GM12892 (cell line): ENCODE data around the gene GRAMD1B.

Source experiments
- DNase-seq: peaks from one replicate; pipeline ENCODE4 v3.0.0; 2011; ENCODE audit not compliant: insufficient read length
- FAIRE-seq: peaks from 2 replicates; lab custom pipeline; 2011; peaks lifted over from hg19 to GRCh38; lab: Jason Lieb, UNC
- POLR2A ChIP-seq: IDR thresholded peaks from 2 replicates; pipeline ENCODE4 v1.6.1; 2011; ENCODE audit warnings: low read depth, low read length, control low read depth
- POLR2AphosphoS5 ChIP-seq: IDR thresholded peaks from 2 replicates; pipeline ENCODE4 v1.6.1; 2011; ENCODE audit warnings: low read depth, low read length, control low read depth
- TAF1 ChIP-seq: IDR thresholded peaks from 2 replicates; pipeline ENCODE4 v1.6.1; 2011; ENCODE audit warnings: low read depth, mild to moderate bottlenecking, control low read depth, low read length, borderline replicate concordance

Gene GRAMD1B

DNA sequence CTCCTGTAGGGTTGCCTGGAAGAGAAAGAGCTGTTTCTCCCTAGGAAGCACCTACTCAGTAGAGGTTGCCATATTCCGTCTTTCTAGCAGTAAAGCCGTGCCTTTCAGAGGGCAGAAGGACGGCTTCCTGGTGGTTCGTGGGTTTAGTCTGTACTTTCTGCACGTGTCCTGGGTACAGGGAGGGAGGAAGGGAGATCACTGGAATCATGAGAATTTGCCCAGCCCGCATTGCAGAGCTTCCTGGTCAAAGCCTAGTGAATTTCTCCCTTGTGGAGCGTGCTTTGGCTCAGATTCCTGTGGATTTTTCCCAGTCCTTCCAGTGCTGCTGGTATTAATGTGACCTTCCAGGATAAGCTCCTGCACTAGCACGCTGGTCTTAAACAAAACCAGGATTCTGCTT lies 44.9 kb downstream of the GRAMD1B start:
- FAIRE-seq (no peak), DNase-seq (no peak)
- TF ChIP-seq TAF1 (no peak), POLR2A (no peak), POLR2AphosphoS5 (no peak)

DNA sequence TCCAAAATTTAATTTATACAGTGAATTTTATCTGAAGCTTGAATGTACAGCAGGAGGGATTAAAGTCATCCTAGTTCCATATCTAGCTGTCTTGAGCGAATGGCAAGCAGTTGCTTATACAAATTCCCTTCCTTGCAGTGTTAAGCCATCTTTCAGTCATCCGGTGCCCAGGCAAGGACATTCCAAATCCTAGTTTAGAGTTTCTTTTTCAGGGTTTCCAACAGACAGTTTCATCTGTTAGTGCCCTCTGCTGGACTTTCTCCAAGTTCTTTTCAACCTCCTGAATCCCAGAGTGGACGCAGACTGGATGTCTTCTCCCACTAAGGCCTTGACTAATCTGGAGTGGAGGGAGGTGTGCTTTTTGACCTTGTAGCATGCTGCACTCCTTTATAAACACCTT lies 45.4 kb downstream of the GRAMD1B start:
- DNase-seq (no peak), FAIRE-seq (no peak)

DNA sequence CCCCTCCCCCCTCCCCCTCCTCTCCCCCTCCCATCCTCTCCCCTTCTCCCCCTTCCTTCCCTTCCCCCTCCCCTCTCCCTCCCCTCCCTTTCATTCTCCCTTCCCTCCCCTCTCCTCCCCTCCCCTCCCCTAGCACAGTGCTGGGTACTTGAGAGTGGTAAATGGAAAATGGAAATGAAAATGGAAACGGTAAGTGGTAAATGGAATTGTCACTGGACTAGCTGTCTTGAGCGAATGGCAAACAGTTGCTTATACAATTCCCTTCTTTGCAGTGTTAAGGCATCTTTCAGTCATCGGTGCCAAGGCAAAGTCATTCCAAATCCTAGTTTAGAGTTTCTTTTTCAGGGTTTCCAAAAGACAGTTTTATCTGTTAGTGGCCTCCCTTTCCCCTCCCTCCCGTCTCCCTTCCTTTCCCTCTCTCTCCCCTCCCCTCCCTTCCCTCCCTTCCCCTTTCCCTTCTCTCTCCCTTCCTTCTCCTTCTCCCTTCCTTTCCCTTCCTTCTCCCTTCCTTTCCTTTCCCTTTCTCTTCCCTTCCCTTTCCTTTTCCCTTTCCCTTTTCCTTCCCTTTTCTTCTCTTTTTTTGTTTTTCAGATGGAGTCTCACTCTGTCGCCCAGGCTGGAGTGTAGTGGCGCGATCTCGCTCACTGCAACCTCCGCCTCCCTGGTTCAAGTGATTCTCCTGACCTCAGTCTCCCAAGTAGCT lies 47.3 kb downstream of the GRAMD1B start:
- TF ChIP-seq POLR2A = no peak
- no peak for DNase-seq
- FAIRE-seq = no peak

More for the DNA sequence above, 45.4 kb downstream of the GRAMD1B start:
- TF ChIP-seq POLR2A (no peak), TAF1 (no peak), POLR2AphosphoS5 (no peak)

DNA sequence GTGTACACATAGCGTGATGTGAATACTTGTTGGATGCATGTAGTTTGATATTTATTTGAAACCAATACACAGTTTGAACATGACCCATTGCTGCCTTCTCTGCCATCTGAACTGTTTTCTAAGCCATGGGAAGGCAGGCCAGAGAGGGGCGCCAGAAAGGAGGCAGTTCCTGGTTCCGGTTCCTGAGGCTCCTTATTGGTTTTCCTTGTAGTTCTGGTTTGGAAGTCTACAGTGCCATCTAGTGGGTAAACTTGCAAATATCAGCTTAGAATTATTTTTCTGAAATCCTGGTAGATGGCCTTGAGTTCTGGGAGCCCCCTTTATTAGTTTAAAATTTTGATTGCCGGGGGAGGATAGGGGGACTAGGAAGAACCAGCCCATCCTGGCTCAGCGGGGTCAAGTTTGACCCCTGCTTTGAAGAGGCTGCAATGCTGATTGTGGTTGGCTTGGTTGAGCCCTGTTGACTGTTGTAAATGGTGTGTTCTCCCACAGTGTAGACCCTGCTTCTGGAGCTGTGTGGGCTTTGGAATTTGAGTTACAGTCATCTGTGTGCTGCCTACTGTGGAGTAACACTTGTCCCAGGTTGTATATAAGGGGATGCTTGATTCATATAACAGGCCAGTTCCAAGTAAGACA lies 48.4 kb downstream of the GRAMD1B start:
- no peak for TF ChIP-seq POLR2AphosphoS5
- no peak for TF ChIP-seq POLR2A
- TF ChIP-seq TAF1 = no peak
- DNase-seq (no peak), FAIRE-seq (no peak)

DNA sequence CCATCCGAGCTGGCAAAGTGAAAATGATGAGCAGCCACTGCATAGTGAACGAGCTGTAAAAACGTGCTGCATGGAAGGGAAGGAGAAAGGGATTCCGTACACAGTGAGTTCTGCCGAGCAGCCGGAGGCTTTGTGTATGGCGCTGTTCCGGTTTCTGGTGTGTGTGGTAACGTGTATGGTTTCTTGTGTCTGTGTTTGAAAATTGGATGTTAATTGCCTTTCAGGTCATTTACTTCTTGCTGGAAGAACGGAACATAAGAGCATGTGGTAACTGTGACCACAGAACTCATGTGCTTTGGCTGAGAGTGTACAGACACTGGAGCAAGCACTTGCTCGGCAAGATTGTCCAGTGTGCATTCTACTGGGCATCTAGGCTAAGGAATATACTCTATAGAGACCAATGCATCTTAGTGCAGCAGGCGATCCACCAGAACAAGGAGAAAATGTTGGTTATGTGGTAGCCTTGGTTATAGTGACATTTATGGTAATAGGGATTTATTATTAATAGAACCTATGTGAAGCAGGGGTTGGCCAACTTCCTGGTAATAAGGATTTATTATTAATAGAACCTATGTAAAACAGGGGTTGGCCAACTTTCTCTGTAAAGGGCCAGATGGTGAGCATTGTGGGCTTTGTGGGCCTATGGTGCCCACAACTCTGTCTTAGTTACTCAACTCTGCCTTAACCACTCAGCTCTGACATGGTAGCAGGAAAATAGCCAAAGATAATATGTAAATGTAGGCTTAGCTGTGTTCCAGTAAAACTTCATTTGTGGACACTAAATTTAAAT lies 49.2 kb downstream of the GRAMD1B start:
- peak; percentile 100 for FAIRE-seq

DNA sequence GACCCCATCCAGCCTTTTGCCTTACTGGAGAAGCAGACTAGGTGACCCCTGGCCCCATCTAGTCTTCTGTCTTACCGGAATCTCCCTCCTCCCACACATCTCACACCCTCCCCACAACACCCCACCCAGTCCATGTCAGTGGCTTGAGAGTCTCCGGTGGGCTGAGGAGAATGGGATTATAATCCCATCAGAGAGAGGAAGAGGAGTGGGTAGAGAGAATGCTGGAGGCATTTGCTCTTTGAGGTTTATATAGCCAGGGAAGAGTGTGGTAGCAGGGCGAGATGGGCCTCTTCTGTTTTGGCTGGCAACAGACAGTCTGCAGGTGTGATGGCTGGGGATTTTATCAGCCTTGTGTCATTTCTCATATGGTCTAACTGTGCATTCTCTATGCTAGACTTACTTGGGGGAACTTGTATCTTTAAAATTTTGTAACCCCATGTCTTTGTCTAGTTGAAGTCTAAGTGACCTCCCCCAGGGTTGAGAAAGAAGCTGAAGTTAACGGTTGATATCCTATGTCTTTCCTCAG lies 50.3 kb downstream of the GRAMD1B start:
- TF ChIP-seq POLR2A = no peak
- no peak for TF ChIP-seq POLR2AphosphoS5
- DNase-seq (no peak), FAIRE-seq (no peak)

More for the DNA sequence above, 49.2 kb downstream of the GRAMD1B start:
- DNase-seq = no peak
- TF ChIP-seq POLR2AphosphoS5 (no peak; the same call in 1 of the 2 replicates), TAF1 (no peak), POLR2A (no peak)

DNA sequence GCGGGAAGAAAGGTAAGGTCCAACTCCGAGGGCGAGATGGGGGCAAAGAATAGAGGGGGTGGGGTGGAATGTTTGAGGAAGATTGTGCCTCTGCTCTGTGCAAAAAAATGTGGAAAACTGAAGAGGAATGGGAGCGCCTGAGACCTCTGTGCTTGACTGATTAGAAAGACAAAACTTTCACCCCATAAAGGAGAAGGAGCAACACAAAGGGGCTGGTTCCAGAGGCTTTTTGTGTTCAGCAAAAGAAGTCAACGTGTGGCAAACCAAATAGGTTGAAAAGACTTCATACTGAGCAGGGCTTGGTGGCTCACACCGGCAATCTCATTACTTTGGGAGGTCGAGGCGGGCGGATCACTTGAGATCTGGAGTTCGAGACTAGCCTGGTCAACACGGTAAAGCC lies 50.8 kb downstream of the GRAMD1B start:
- DNase-seq (no peak), FAIRE-seq (peak; percentile 91)
- TF ChIP-seq POLR2A (no peak), TAF1 (no peak), POLR2AphosphoS5 (no peak)

DNA sequence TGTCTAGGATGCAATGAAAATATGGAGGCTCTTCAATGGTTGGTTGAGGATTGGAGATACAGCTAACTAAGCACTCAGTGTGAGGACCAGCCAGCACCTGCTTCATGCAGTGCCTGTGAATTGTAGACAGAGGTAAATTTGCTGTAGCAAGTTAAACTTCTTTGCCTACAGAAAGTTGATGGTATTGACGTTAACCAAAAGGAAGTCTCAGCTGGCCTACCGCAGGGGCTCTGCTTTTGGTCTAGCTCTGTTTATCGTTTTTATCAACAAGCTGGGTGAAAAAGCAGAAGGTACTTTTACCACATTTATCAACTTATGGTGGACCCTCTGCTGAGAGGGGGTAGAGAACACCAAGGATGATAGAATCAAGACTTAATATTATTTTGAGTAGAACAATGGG lies 51.6 kb downstream of the GRAMD1B start:
- TF ChIP-seq POLR2AphosphoS5 (no peak), TAF1 (no peak), POLR2A (no peak)
- DNase-seq (no peak), FAIRE-seq (peak; percentile 87)

DNA sequence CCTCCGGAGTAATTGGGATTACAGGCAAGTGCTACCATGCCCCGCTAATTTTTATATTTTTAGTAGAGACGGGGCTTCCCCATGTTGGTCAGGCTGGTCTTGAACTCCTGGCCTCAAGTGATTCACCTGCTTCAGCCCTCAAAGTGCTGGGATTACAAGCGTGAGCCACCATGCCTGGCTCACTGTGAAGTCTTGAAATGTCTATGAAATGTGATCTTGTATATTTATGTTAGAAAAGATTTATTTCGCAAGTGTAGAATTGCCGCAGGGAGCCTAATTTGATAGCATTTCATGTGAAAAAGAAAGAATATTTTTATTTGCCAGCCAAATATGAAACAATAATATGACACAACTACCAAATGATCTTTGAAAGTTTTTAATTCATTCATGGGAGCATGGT lies 52.1 kb downstream of the GRAMD1B start:
- DNase-seq (no peak), FAIRE-seq (no peak)
- TF ChIP-seq POLR2AphosphoS5 (no peak), POLR2A (no peak), TAF1 (no peak)

DNA sequence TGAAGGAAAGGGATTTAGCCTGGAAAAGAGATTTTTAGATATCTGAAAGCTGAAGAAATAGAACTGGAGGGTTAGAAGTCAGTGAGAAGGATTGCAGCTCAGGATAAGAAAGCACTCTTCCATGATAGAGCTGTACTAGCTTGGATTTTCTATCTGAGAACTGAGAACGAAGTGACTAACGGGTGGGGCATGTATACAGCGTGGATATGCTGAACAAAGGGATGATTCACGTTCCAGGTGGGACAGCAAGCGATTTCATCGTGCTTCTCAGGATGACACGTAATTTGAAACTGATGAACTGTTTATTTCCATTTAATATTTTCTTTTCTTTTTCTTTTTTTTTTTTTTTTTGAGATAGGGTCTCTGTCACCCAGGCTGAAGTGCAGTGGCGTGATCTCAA lies 53.0 kb downstream of the GRAMD1B start:
- peak; percentile 60 for FAIRE-seq
- DNase-seq = no peak
- no peak for TF ChIP-seq TAF1
- TF ChIP-seq POLR2AphosphoS5 = no peak

DNA sequence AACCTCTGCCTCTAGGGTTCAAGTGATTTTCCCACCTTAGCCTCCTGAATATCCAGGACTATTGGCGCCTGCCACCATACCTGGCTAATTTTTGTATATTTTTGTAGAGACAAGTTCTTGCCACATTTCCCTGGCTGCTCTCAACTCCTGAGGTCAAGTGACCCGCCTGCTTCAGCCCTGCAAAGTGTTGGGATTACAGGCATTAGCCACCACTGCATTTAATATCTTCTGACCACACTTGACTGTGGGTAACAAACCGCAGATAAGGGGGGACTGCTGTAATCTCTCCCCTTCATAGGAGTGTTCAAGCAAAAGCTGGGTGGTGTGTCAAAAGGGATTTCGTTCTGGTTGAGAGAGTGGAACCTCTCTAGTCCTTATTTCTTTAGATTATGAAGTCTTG lies 53.4 kb downstream of the GRAMD1B start:
- FAIRE-seq (no peak), DNase-seq (no peak)
- TF ChIP-seq TAF1 (no peak), POLR2AphosphoS5 (no peak)

DNA sequence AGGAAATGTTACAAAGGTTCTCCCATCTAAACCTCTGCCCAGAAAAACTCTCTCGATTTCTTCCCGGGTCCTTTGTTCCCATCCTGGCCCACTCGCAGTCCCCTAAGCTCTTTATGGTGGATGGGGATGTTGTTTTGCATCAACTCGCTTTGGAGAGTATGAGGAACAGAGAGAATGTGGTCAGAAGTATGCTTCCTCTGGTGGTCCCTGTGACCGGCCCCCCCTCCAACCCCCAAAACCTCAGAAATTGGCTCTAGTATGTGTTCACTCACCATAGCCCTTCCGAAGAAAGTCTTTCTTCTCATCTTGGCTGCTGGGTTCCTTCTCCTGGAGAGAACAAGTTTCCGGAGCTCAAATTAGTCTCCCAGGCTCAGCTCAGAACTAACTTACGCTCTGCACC lies 54.4 kb downstream of the GRAMD1B start:
- FAIRE-seq (no peak), DNase-seq (no peak)
- TF ChIP-seq POLR2AphosphoS5 (no peak), TAF1 (no peak), POLR2A (no peak)

DNA sequence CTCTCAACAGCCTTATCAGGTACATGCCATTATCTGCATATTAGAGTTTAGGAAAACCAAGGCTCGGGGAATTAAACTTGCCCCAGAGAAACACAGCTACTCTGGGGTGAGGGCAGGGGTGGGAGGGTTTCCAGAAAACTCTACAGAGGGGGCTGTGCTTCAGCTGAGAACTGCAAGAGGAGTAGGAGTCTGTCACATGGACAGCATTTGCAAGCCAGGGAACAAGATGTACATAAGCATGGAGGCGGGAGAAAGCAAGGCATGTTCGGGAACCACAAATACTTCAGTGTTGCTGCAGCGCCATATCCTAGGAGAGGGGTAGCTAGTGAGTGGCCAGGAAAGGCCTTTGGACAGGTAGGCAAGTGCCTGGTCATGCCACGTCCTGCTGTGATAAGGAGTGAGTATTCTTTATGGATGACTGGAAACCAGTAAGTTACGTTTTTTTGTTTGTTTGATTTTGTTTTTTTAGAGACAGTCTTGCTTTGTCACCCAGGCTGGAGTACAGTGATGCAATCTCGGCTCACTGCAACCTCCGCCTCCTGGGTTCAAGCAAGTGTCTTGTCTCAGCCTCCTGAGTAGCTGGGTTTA lies 57.2 kb downstream of the GRAMD1B start:
- TF ChIP-seq POLR2AphosphoS5 (no peak), POLR2A (no peak), TAF1 (no peak)
- no peak for DNase-seq
- no peak for FAIRE-seq
